Trophoblast cell (in vitro differentiated cells and primary cell): Measurements from ENCODE around the gene MYLK.
"Not testable (repeated sequence)": the region's sequence is repeated elsewhere in the genome, so short reads cannot be mapped to it uniquely, and the experiment has no call there.

Experiments used
- DNase-seq, 2 donors: peaks; one replicate each; pipeline ENCODE4 v3.0.0-alpha.2; 2016
- H2AFZ ChIP-seq: 2 replicates; pipeline ENCODE4 v1.6.1; 2013; ENCODE audit warnings: low read length, moderate library complexity, mild to moderate bottlenecking; ENCODE audit not compliant: insufficient read depth, poor library complexity
- H2AK5ac ChIP-seq: 2 replicates; pipeline ENCODE4 v1.6.1; 2013; ENCODE audit warnings: mild to moderate bottlenecking, low read length
- H2BK120ac ChIP-seq: 2 replicates; pipeline ENCODE4 v1.6.1; 2013; ENCODE audit warnings: low read length, mild to moderate bottlenecking, moderate library complexity; ENCODE audit not compliant: insufficient read depth, poor library complexity
- H2BK12ac ChIP-seq: 2 replicates; pipeline ENCODE4 v1.6.1; 2013; ENCODE audit warnings: mild to moderate bottlenecking, low read length, moderate library complexity
- H2BK5ac ChIP-seq: 2 replicates; pipeline ENCODE4 v1.6.1; 2013; ENCODE audit warnings: low read length, low read depth, moderate library complexity, mild to moderate bottlenecking; ENCODE audit not compliant: poor library complexity
- H3K14ac ChIP-seq: 2 replicates; pipeline ENCODE4 v1.6.1; 2013; ENCODE audit warnings: mild to moderate bottlenecking, low read length
- H3K18ac ChIP-seq: 2 replicates; pipeline ENCODE4 v1.6.1; 2013; ENCODE audit warnings: mild to moderate bottlenecking, low read length
- H3K23ac ChIP-seq: 2 replicates; pipeline ENCODE4 v1.6.1; 2013; ENCODE audit warnings: low read length
- H3K27ac ChIP-seq: 2 replicates; pipeline ENCODE4 v1.5.1; 2013; ENCODE audit warnings: low read depth, mild to moderate bottlenecking, inconsistent platforms, low read length, moderate library complexity
- H3K27me3 ChIP-seq: 2 replicates; pipeline ENCODE4 v1.6.1; 2013; ENCODE audit warnings: inconsistent platforms, mild to moderate bottlenecking, low read length, moderate library complexity; ENCODE audit not compliant: insufficient read depth
- H3K36me3 ChIP-seq, 2 experiments: 1 replicate in 1 of 2; 2 replicates in 1 of 2; pipeline ENCODE4 v1.6.1; 2013; ENCODE audit warnings: low read length in 2 of 2, mild to moderate bottlenecking in 2 of 2, moderate library complexity in 1 of 2; ENCODE audit not compliant: insufficient read depth in 2 of 2, control insufficient read depth in 1 of 2
- H3K4ac ChIP-seq: 2 replicates; pipeline ENCODE4 v1.6.1; 2013; ENCODE audit warnings: low read depth, mild to moderate bottlenecking, low read length, moderate library complexity
- H3K4me1 ChIP-seq, 2 experiments: 1 replicate in 1 of 2; 2 replicates in 1 of 2; pipeline ENCODE4 v1.6.1; 2013; ENCODE audit warnings: low read length in 2 of 2, mild to moderate bottlenecking in 2 of 2, moderate library complexity in 1 of 2; ENCODE audit not compliant: insufficient read depth in 2 of 2, control insufficient read depth in 1 of 2
- H3K4me2 ChIP-seq: 2 replicates; pipeline ENCODE4 v1.6.1; 2013; ENCODE audit warnings: inconsistent platforms, mild to moderate bottlenecking, low read length, moderate library complexity
- H3K4me3 ChIP-seq: 2 replicates; pipeline ENCODE4 v1.5.1; 2013; ENCODE audit warnings: mild to moderate bottlenecking, low read depth, low read length, inconsistent platforms
- H3K79me1 ChIP-seq: one replicate; pipeline ENCODE4 v1.6.1; 2013; ENCODE audit warnings: low read length
- H3K79me2 ChIP-seq: 2 replicates; pipeline ENCODE4 v1.6.1; 2013; ENCODE audit warnings: low read length, mild to moderate bottlenecking; ENCODE audit not compliant: control insufficient read depth, insufficient read depth, poor library complexity
- H3K9ac ChIP-seq: 2 replicates; pipeline ENCODE4 v1.6.1; 2013; ENCODE audit warnings: mild to moderate bottlenecking, low read length
- H3K9me3 ChIP-seq: 2 replicates; pipeline ENCODE4 v1.6.1; 2013; ENCODE audit warnings: low read depth, mild to moderate bottlenecking, control low read depth, inconsistent platforms, low read length; ENCODE audit not compliant: insufficient read depth
- H4K12ac ChIP-seq: 2 replicates; pipeline ENCODE4 v1.6.1; 2013; ENCODE audit warnings: low read depth, mild to moderate bottlenecking, low read length, moderate library complexity
- H4K8ac ChIP-seq: 2 replicates; pipeline ENCODE4 v1.6.1; 2013; ENCODE audit warnings: low read depth, mild to moderate bottlenecking, low read length, moderate library complexity
- H4K91ac ChIP-seq: one replicate; pipeline ENCODE4 v1.6.1; 2013; ENCODE audit warnings: low read depth, mild to moderate bottlenecking, low read length, moderate library complexity
- WGBS: extraction: QIAGEN DNeasy Blood & Tissue Kit; methylation state at CpG from one replicate; pipeline ENCODE4 v1.1.7; 2013; ENCODE audit warnings: missing lambda C conversion rate; ENCODE audit not compliant: insufficient read length, insufficient coverage; ENCODE audit errors: extremely low coverage; 5-methylcytosine and 5-hydroxymethylcytosine counted together

The MYLK gene

DNA sequence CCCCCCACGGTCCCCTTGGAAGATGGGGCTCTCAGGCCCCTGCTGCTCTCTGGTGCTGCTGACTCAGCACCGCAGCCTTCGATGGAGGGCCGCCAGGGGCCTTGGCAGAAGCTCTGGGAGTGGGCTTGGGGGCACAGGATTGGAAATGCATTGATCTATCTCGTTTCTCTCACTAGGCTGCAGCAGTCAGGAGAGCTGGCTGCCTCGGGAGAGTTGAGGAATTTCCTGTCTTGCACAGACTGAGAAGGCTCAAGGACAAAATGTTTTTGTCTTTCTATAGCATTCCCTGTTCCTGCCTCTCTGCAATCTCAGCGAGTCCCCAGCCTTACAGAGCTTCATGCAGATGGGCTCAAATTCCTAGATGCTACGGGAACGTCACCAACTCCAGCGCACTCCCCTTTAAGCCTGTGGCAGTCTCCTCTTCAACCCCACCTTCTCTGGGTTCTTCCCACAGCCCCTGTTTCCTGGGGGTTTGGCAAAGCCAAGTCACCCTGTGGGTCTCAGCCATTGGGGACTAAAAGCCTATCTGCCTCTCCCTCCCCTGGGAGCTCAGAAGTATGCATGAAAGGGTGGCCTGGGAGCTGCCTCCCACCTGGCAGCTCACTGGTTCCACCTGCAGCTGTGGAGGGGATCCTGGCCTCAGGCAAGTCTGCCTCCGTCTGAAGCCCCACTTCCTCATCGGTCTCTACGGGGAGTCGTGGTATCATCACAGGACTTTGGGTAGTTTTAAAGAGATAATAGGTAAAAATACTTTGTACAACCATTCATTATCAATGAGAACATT, 171.9 kb downstream of the MYLK start:
- Histone ChIP-seq H3K4me3 (no peak overlapping the region), H3K4me1 (peaks cover 6 to 7% of the 10 kb centered on the region in 2 experiments), H3K79me2 (no peaks in the 10 kb centered on the region), H3K4me2 (no peak overlapping the region), H2BK5ac (no peak overlapping the region), H3K9ac (no peak overlapping the region), H2AFZ (no peak overlapping the region), H2BK12ac (no peak overlapping the region), H2AK5ac (no peak overlapping the region), H3K27ac (no peak overlapping the region), H4K12ac (no peak overlapping the region), H3K27me3 (no peaks in the 10 kb centered on the region), H3K23ac (no peak overlapping the region), H3K18ac (no peak overlapping the region), H3K4ac (no peak overlapping the region), H4K91ac (no peak overlapping the region), H3K14ac (no peak overlapping the region), H3K9me3 (no peaks in the 10 kb centered on the region), H3K36me3 (peaks cover 14 to 25% of the 10 kb centered on the region in 2 experiments), H3K79me1 (no peaks in the 10 kb centered on the region), H4K8ac (no peak overlapping the region), H2BK120ac (no peak overlapping the region)
- WGBS, result no CpG with 5 or more reads among the region's 14 CpGs
- no peak for DNase-seq

DNA sequence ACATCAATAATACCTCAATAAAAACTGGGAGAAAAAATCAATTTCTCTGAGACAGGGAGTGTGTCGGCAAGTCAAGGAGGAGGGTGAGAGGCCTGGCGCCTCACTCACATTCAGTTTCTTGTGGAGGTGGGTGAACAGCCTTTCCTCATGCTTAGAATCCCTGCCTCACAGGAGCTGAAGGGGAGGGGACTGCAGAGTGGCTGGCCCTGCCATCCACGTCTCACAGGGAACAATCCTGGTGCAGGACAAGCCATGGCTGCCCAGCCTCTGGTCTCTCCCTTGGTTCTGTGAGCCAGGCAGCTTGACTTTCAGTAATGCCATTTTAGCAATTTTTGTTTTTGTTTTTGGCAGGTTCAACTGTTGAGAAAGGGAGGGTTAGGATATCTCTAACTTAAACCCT, 172.8 kb downstream of the MYLK start:
- Histone ChIP-seq H3K4me3 (no peak overlapping the region), H3K9ac (no peak overlapping the region), H3K79me1 (no peaks in the 10 kb centered on the region), H4K8ac (no peak overlapping the region), H2BK5ac (no peak overlapping the region), H3K79me2 (no peaks in the 10 kb centered on the region), H3K27ac (no peak overlapping the region), H2AK5ac (no peak overlapping the region), H2BK12ac (no peak overlapping the region), H3K4ac (no peak overlapping the region), H3K4me1 (peaks cover 6 to 7% of the 10 kb centered on the region in 2 experiments), H4K91ac (no peak overlapping the region), H3K27me3 (no peaks in the 10 kb centered on the region), H2AFZ (no peak overlapping the region), H3K23ac (no peak overlapping the region), H2BK120ac (no peak overlapping the region), H3K18ac (no peak overlapping the region), H4K12ac (no peak overlapping the region), H3K9me3 (no peaks in the 10 kb centered on the region), H3K14ac (no peak overlapping the region), H3K4me2 (no peak overlapping the region), H3K36me3 (peaks cover 14 to 28% of the 10 kb centered on the region in 2 experiments)
- WGBS, result no CpG with 5 or more reads among the region's 3 CpGs
- no peak for DNase-seq

DNA sequence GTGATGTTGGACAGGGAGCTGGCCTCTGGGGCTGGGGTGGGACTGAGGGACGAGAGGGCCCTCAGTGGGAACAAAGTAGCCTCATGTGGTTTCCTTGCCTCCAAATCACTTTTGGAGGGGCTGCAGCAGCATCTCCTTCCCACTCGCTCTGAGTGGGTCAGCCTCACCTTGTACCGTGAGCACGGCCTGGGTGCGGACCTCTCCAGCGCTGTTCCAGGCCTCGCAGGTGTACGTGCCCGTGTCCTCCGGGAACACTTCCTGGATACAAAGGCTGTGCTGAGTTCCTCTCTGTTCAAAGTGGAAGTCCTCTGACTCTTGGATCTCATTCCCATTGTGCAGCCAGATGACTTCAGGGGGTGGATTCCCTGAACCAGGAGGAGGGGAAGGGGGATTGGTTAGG, 175.6 kb downstream of the MYLK start:
- WGBS, result no CpG with 5 or more reads among the region's 10 CpGs
- Histone ChIP-seq H4K91ac (no peak overlapping the region), H3K27me3 (no peaks in the 10 kb centered on the region), H4K12ac (no peak overlapping the region), H2BK5ac (no peak overlapping the region), H3K4me1 (peaks cover 6 to 7% of the 10 kb centered on the region in 2 experiments), H3K79me2 (no peaks in the 10 kb centered on the region), H3K79me1 (no peaks in the 10 kb centered on the region), H2AFZ (no peak overlapping the region), H4K8ac (no peak overlapping the region), H2AK5ac (no peak overlapping the region), H3K4ac (no peak overlapping the region), H3K27ac (no peak overlapping the region), H3K18ac (no peak overlapping the region), H2BK120ac (no peak overlapping the region), H3K36me3 (peaks cover 21 to 29% of the 10 kb centered on the region in 2 experiments), H3K9me3 (no peaks in the 10 kb centered on the region), H2BK12ac (no peak overlapping the region), H3K9ac (no peak overlapping the region), H3K14ac (no peak overlapping the region), H3K4me3 (no peak overlapping the region), H3K23ac (no peak overlapping the region), H3K4me2 (no peak overlapping the region)
- DNase-seq, result no peak

DNA sequence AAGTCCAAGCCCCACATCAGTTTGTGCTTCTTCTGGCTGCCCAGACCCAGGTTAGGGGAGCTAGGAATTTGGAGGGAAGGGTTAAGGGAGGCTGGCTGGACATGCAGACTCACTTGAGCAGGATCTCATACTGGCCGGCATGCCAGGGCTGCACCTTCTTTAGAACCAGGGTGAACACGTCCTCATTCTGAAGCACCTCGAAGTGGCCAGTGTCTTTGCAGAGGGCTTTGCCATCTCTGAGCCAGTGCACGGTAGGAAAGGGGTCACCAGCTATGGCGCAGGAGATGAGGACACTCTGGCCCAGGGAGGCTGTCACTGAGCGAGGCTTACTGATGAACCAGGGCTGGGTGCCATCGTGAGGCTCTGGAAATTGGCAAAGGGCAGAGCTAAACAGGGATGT, 176.5 kb downstream of the MYLK start:
- no CpG with 5 or more reads among the region's 7 CpGs for WGBS

More for the DNA sequence above, 176.5 kb downstream of the MYLK start:
- not testable (repeated sequence) for H3K4me1 ChIP-seq, H4K8ac ChIP-seq, H3K4me2 ChIP-seq, H2AFZ ChIP-seq, H2AK5ac ChIP-seq, H2BK12ac ChIP-seq, H3K9ac ChIP-seq, H3K27ac ChIP-seq, H2BK120ac ChIP-seq, H4K12ac ChIP-seq, H2BK5ac ChIP-seq, H3K4ac ChIP-seq, H3K79me2 ChIP-seq, H3K4me3 ChIP-seq, H3K79me1 ChIP-seq, H4K91ac ChIP-seq, H3K23ac ChIP-seq, H3K18ac ChIP-seq, H3K27me3 ChIP-seq, H3K14ac ChIP-seq, H3K9me3 ChIP-seq, DNase-seq
- peaks cover 21 to 27% of the 10 kb centered on the region in 2 experiments for H3K36me3 ChIP-seq
